BJ (cell line): Measurements from ENCODE around the gene COMMD7. TPM values are rescaled to one million over a fixed set of nuclear protein-coding genes. Genes with fewer than 3 reads are reported as not detected.
"Not testable (repeated sequence)": the region's sequence is repeated elsewhere in the genome, so short reads cannot be mapped to it uniquely, and the experiment has no call there.

Experiments
- CTCF ChIA-PET: fragments of 350-600 bp; formaldehyde crosslinking; extraction: SDS; loops from one replicate; lab custom pipeline; 2021; ENCODE audit warnings: antibody characterized with exemption, inconsistent platforms; lab: Yijun Ruan, JAX
- POLR2A ChIA-PET: fragments of 300-600 bp; sonication (Branson Sonifier 250); formaldehyde crosslinking; extraction: SDS; loops from one replicate; lab custom pipeline; 2021; ENCODE audit warnings: antibody characterized with exemption; lab: Charles Lee
- DNase-seq: peaks from one replicate; pipeline ENCODE4 v3.0.0-alpha.2; 2011; ENCODE audit warnings: low read depth
- H3K27me3 ChIP-seq: 2 replicates; pipeline ENCODE4 v1.6.0; 2011; ENCODE audit warnings: low read length; ENCODE audit not compliant: control insufficient read depth, insufficient read depth
- H3K36me3 ChIP-seq: 2 replicates; pipeline ENCODE4 v1.5.1; 2011; ENCODE audit warnings: low read length; ENCODE audit not compliant: control insufficient read depth, insufficient read depth
- H3K4me3 ChIP-seq: 2 replicates; pipeline ENCODE4 v1.5.1; 2011; ENCODE audit warnings: low read depth, mild to moderate bottlenecking, control low read depth, low read length
- polyA plus RNA-seq: library from polyadenylated mRNA; depleted of rRNA; stranded (reverse); fragments of >200 nt; gene quantifications from 2 replicates; pipeline ENCODE4 v1.2.3, GENCODE V29; 2011
- TF ChIP-seq, protein P1 (sequence below): IDR thresholded peaks from 2 replicates; pipeline ENCODE4 v1.5.1; 2011; ENCODE audit warnings: low read depth, mild to moderate bottlenecking, control low read depth, inconsistent platforms, low read length, moderate library complexity; ENCODE audit not compliant: insufficient read depth

The COMMD7 gene
- polyA plus RNA-seq, 1 experiment: 73.6 TPM

- DNase-seq: no peak
Measured at GRCh38 chr20:32775336-32775991, 32.2 kb upstream of the COMMD7 start.

GRCh38 chr20:32773855-32774254 lies 30.6 kb upstream of the COMMD7 start:
- Histone ChIP-seq H3K36me3 (no peaks in the 10 kb centered on the region), H3K4me3 (no peak overlapping the region), H3K27me3 (no peaks in the 10 kb centered on the region)
- DNase-seq: no peak
- CTCF ChIA-PET: interaction anchor here (1.1 kb wide), 1 partner anchor 21 kb away, joined by 3 read pairs; no protein-coding TSS in a partner anchor
- TF ChIP-seq, protein P1, sequence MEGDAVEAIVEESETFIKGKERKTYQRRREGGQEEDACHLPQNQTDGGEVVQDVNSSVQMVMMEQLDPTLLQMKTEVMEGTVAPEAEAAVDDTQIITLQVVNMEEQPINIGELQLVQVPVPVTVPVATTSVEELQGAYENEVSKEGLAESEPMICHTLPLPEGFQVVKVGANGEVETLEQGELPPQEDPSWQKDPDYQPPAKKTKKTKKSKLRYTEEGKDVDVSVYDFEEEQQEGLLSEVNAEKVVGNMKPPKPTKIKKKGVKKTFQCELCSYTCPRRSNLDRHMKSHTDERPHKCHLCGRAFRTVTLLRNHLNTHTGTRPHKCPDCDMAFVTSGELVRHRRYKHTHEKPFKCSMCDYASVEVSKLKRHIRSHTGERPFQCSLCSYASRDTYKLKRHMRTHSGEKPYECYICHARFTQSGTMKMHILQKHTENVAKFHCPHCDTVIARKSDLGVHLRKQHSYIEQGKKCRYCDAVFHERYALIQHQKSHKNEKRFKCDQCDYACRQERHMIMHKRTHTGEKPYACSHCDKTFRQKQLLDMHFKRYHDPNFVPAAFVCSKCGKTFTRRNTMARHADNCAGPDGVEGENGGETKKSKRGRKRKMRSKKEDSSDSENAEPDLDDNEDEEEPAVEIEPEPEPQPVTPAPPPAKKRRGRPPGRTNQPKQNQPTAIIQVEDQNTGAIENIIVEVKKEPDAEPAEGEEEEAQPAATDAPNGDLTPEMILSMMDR: no peak
- POLR2A ChIA-PET: no interaction called here

More at GRCh38 chr20:32775336-32775991, 32.2 kb upstream of the COMMD7 start:
- CTCF ChIA-PET: interaction anchor here (6.0 to 7.5 kb wide), 2 partner anchors 15 to 101 kb away, joined by 31 to 146 read pairs; partner anchors contain the start of gene C20orf203
- H3K27me3 ChIP-seq: no peaks in the 10 kb centered on the region
- POLR2A ChIA-PET: no interaction called here
- no peaks in the 10 kb centered on the region for H3K36me3 ChIP-seq
- no peak overlapping the region for H3K4me3 ChIP-seq
- TF ChIP-seq, protein P1: no peak

GRCh38 chr20:32773223-32773622 lies 30.0 kb upstream of the COMMD7 start:
- no peaks in the 10 kb centered on the region for H3K27me3 ChIP-seq
- CTCF ChIA-PET: interaction anchor here (1.1 kb wide), 1 partner anchor 20 kb away, joined by 3 read pairs; no protein-coding TSS in a partner anchor
- TF ChIP-seq, protein P1: no peak
- DNase-seq: no peak
- POLR2A ChIA-PET: no interaction called here
- no peak overlapping the region for H3K4me3 ChIP-seq
- H3K36me3 ChIP-seq: no peaks in the 10 kb centered on the region

DNA sequence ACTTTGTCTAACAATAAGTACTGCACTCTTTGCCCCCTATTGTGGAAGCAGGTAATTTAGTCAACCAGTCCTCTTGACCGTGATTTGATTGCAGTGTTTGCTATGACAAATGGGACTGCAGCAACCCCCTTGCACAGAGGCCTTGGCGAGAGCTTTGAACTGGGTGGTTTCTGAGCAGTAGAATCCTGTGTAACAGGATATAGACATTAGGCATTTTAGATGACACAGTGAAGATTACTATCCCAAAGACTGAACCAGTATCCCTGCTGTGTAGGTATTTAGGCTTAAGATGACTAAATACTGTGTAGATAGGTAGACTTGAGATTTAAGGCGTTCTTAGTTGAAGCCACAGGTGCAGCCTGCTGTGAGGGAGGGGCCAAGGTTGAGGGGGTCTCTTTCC lies 28.8 kb upstream of the COMMD7 start:
- TF ChIP-seq, protein P1: no peak
- no peaks in the 10 kb centered on the region for H3K27me3 ChIP-seq
- DNase-seq: no peak
- H3K4me3 ChIP-seq: no peak overlapping the region
- H3K36me3 ChIP-seq: no peaks in the 10 kb centered on the region
- CTCF ChIA-PET: no interaction called here
- POLR2A ChIA-PET: no interaction called here

- H3K4me3 ChIP-seq: no peak overlapping the region
- H3K27me3 ChIP-seq: no peaks in the 10 kb centered on the region
- POLR2A ChIA-PET: no interaction called here
- TF ChIP-seq, protein P1: no peak
- CTCF ChIA-PET: interaction anchor here (3.8 kb wide), 1 partner anchor 10 kb away, joined by 14 read pairs; no protein-coding TSS in a partner anchor
- H3K36me3 ChIP-seq: no peaks in the 10 kb centered on the region
- no peak for DNase-seq
Measured at GRCh38 chr20:32767418-32768198, 24.3 kb upstream of the COMMD7 start.

GRCh38 chr20:32765230-32765875 lies 22.1 kb upstream of the COMMD7 start:
- H3K4me3 ChIP-seq, POLR2A ChIA-PET, DNase-seq, H3K36me3 ChIP-seq, H3K27me3 ChIP-seq, CTCF ChIA-PET: not testable (repeated sequence)
